ENCODE results near the gene SPPL2B.
A peak's percentile ranks its signal among the peaks of the same experiment; 100 is the strongest.

The SPPL2B gene

DNA sequence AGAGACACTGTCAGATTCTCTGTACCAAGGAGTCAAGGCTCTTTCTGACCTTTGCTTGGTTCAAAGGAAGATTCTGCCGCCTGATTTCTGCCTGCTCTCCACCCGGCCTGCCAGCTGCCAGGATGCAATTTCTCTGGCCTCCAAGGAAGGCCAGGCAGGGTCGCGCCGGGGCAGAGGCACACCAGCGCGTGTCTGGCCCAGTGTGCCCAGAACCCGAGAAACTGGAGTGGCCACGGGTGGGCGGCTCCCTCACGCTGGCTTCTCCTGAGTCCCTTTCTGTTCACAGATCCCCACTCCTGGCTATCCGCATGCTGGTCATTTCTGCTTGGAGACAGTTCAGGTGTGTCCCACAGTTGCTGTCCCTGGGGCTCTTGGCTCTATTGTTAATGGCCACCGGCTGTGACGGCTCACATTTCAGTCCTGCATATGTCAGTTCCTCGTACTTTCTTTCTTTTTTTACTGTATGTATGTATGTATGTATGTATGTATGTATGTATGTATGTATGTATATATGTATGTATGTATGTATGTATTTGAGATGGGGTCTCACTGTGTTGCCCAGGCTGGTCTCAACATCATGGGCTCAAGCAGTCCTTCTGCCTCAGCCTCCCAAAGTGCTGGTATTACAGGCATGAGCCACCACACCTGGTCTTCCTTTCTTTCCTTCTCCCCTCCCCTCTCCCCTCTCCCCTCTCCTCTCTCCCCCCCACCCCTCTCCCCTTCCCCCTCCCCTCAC lies 48.5 kb downstream of the SPPL2B start:
- no peak for DNase-seq (ENCODE audit: low read depth, low spot score)
- TF ChIP-seq, protein P1, sequence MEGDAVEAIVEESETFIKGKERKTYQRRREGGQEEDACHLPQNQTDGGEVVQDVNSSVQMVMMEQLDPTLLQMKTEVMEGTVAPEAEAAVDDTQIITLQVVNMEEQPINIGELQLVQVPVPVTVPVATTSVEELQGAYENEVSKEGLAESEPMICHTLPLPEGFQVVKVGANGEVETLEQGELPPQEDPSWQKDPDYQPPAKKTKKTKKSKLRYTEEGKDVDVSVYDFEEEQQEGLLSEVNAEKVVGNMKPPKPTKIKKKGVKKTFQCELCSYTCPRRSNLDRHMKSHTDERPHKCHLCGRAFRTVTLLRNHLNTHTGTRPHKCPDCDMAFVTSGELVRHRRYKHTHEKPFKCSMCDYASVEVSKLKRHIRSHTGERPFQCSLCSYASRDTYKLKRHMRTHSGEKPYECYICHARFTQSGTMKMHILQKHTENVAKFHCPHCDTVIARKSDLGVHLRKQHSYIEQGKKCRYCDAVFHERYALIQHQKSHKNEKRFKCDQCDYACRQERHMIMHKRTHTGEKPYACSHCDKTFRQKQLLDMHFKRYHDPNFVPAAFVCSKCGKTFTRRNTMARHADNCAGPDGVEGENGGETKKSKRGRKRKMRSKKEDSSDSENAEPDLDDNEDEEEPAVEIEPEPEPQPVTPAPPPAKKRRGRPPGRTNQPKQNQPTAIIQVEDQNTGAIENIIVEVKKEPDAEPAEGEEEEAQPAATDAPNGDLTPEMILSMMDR (IDR thresholded peaks at IDR 0.05; ENCODE audit: insufficient read depth, low read length, missing control alignments) = no peak
- POLR2A ChIA-PET = no interaction called here
- CTCF ChIA-PET = no interaction called here
- H3K4me3 ChIP-seq (ENCODE audit: low read depth, low read length) = no peak overlapping the region

DNA sequence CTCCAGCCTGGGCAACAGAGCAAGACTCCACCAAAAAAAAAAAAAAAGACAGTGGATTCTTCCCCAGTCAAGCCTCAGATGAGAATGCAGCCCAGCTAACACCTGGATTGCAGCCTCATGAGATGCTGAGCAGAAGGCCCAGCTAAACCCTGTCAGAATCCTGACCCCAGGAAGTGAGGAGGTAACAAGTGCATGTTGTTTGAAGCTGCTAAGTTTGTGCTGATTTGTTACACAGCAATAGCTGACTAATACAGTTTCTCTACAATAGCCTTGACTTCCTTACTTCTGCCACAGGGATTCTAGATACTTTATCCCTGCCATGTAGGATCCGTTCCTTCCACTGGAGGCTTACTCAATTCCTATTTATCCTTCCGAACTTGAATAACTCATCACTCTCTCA lies 52.1 kb downstream of the SPPL2B start:
- ChIA-PET POLR2A (no interaction called here), CTCF (interaction anchor here (0.8 to 1.3 kb wide), 2 partner anchors 12 to 13 kb away, joined by 3 to 4 read pairs; no protein-coding TSS in a partner anchor)
- H3K4me3 ChIP-seq (ENCODE audit: low read depth, low read length) = no peak overlapping the region
- no peak for DNase-seq (ENCODE audit: low read depth, low spot score)
- TF ChIP-seq, protein P1 (IDR thresholded peaks at IDR 0.05; ENCODE audit: insufficient read depth, low read length, missing control alignments) = no peak

DNA sequence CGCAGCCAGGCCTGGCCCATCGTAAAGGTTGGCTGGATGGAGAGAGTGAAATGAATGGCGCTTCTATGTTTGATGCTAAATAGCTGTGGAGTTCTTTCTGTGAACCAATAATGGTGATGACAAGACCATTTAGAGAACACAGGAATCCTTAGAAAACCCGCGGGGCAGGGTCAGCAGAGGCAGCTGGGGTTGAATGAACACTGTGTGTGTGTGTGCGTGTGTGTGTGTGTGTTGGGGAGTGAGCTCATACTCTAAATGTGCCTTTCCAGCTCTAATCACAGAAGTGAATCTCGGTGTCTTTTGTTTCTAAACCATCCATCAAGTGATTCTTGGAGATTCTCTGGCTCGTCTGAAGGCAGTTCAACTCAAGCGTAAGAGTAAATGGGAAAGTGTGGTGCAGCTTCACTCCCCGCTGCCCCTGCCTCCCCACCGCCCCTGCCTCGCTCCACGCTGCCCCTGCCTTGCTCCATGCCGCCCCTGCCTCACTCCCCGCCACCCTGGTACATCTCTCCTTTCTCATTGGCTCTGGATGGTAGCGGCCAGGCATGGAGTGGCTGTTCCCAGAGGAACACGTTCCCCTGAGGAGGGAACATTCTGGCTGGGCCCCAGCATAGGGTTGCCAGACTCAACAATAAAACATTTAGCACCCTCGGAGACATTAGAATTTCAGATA lies 52.8 kb downstream of the SPPL2B start:
- no peak for DNase-seq (ENCODE audit: low read depth, low spot score)
- POLR2A ChIA-PET = no interaction called here
- H3K4me3 ChIP-seq (ENCODE audit: low read depth, low read length) = no peak overlapping the region
- TF ChIP-seq, protein P1 (IDR thresholded peaks at IDR 0.05; ENCODE audit: insufficient read depth, low read length, missing control alignments) = no peak
- CTCF ChIA-PET = interaction anchor here (0.8 to 1.3 kb wide), 2 partner anchors 11 to 12 kb away, joined by 3 to 4 read pairs; no protein-coding TSS in a partner anchor

DNA sequence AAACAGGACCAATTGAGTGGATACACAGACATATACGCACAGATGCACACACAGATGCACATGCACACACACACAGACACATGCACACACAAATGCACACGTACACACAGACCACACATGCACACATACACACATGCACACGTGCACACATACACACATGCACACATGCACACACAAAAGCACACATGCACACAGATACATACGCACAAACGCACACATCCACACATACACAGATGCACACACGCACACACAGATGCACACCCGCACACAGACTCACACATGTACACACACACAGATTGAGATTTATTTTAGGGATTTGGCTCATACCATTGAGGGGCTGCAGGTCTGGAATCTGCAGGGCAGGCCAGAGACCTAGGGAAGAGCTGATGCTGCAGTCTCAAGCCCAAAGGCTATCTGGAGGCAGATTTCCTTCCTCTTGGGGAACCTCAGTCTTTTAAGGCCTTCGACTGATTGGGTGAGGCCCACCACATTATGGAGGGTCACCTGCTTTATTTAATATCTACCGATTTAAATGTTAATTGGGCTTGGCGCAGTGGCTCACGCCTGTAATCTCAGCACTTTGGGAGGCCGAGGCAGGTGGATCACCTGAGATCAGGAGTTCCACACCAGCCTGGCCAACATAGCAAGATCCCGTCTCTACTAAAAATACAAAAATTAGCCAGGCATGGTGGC lies 54.2 kb downstream of the SPPL2B start:
- TF ChIP-seq, protein P1 (IDR thresholded peaks at IDR 0.05; ENCODE audit: insufficient read depth, low read length, missing control alignments) = no peak
- POLR2A ChIA-PET = no interaction called here
- CTCF ChIA-PET = interaction anchor here (1.3 to 1.5 kb wide), 2 partner anchors 10 to 17 kb away, joined by 4 to 5 read pairs; no protein-coding TSS in a partner anchor

DNA sequence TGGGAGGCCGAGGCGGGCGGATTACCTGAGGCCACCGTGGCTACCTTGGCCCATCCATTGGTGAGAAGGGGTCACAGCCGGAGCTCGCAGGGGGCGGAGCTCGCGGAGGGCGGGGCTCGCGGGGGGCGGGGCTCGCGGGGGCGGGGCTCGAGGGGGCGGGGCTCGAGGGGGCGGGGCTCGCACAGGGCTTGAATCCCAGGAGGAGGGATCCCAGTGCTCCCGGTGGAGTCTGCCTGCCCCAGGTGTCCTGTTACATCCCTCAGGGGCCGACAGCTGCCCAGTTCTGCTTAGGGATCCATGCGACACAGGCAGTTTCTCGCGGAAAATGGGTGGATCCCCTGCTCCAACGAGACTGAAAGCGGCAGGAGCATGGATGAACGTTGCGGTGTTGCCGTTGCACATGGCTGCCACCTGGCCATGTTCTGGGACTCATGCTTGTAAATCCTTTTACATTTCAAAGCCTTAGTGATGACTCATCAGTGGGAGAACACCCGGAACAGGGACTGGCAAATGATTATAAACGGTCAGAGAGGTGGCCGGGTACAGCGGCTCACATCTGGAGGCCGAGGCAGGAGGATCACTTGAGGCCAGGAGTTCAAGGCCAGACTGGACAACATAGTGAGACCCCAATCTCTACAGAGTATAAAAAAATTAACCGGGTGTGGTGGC lies 56.7 kb downstream of the SPPL2B start:
- ChIA-PET POLR2A (interaction anchor here (0.6 to 0.7 kb wide), 3 partner anchors 87 to 220 kb away, joined by 3 to 4 read pairs (median 3); no protein-coding TSS in a partner anchor), CTCF (interaction anchor here (0.5 kb wide), 1 partner anchor 150 kb away, joined by 3 read pairs; the partner anchor contains the start of gene PLEKHJ1)
- H3K4me3 ChIP-seq (ENCODE audit: low read depth, low read length) = peak overlapping the region; percentile 41
- TF ChIP-seq, protein P1 (IDR thresholded peaks at IDR 0.05; ENCODE audit: insufficient read depth, low read length, missing control alignments) = no peak
- DNase-seq (ENCODE audit: low read depth, low spot score) = peak; percentile 21

More for the DNA sequence above, 54.2 kb downstream of the SPPL2B start:
- DNase-seq (ENCODE audit: low read depth, low spot score) = no peak
- no peak overlapping the region for H3K4me3 ChIP-seq (ENCODE audit: low read depth, low read length)
